Smooth muscle cell (in vitro differentiated cells): ENCODE measurements around the gene REPS1. TPM values are rescaled to one million over a fixed set of nuclear protein-coding genes. Genes with fewer than 3 reads are reported as not detected.
A peak's percentile ranks its signal among the peaks of the same experiment; 100 is the strongest.

ENCODE experiments used
- DNase-seq: peaks from one replicate; lab custom pipeline; 2025; ENCODE audit not compliant: unreplicated experiment; lab: John Stamatoyannopoulos, UW
- H2AFZ ChIP-seq: fragments of 200-600 bp; sonication (generic); 2 replicates; pipeline ENCODE4 v1.6.0; 2016; ENCODE audit warnings: antibody characterized with exemption, low read depth, mild to moderate bottlenecking
- H3F3A ChIP-seq: fragments of 200-600 bp; sonication (generic); 2 replicates; pipeline ENCODE4 v1.6.0; 2017; ENCODE audit warnings: antibody characterized with exemption, low read depth
- H3K27ac ChIP-seq: fragments of 200-600 bp; sonication (generic); 2 replicates; pipeline ENCODE4 v1.5.1; 2016; ENCODE audit warnings: low read depth, mild to moderate bottlenecking
- H3K27me3 ChIP-seq: fragments of 200-600 bp; sonication (generic); 2 replicates; pipeline ENCODE4 v1.6.1; 2016; ENCODE audit warnings: low read depth, mild to moderate bottlenecking
- H3K36me3 ChIP-seq: fragments of 200-600 bp; sonication (generic); 2 replicates; pipeline ENCODE4 v1.5.1; 2016; ENCODE audit warnings: low read depth
- H3K4me1 ChIP-seq: fragments of 200-600 bp; sonication (generic); 2 replicates; pipeline ENCODE4 v1.5.1; 2016; ENCODE audit warnings: low read depth
- H3K4me2 ChIP-seq: fragments of 200-600 bp; sonication (generic); 2 replicates; pipeline ENCODE4 v1.6.0; 2016; ENCODE audit warnings: mild to moderate bottlenecking
- H3K4me3 ChIP-seq: fragments of 200-600 bp; sonication (generic); 2 replicates; pipeline ENCODE4 v1.5.1; 2016; ENCODE audit warnings: mild to moderate bottlenecking
- H3K79me2 ChIP-seq: fragments of 200-600 bp; sonication (generic); 2 replicates; pipeline ENCODE4 v1.6.0; 2016; ENCODE audit warnings: low read depth, mild to moderate bottlenecking
- H3K9ac ChIP-seq: fragments of 200-600 bp; sonication (generic); 2 replicates; pipeline ENCODE4 v1.6.0; 2016; ENCODE audit warnings: low read depth
- H3K9me3 ChIP-seq: fragments of 200-600 bp; sonication (generic); replicated peaks from 2 replicates; pipeline ENCODE4 v1.5.1; 2016; ENCODE audit warnings: low read depth
- H4K20me1 ChIP-seq: fragments of 200-600 bp; sonication (generic); 2 replicates; pipeline ENCODE4 v1.6.0; 2016; ENCODE audit warnings: low read depth
- WGBS: methylation state at CpG from one replicate; pipeline ENCODE4 v1.1.7; 2016; ENCODE audit warnings: low lambda C conversion rate; 5-methylcytosine and 5-hydroxymethylcytosine counted together
- polyA plus RNA-seq: library from polyadenylated mRNA; unstranded; fragments of >200 nt; fragmentation: Nextera tagmentation; extraction: Ambion mirVana; gene quantifications from 2 replicates; pipeline ENCODE4 v1.2.1, GENCODE V29; 2016
- total RNA-seq: library from RNA; depleted of rRNA; stranded (reverse); fragments of >200 nt; gene quantifications from 2 replicates; pipeline ENCODE4 v1.2.3, GENCODE V29; 2014
- TF ChIP-seq, protein P1 (sequence below): fragments of 200-600 bp; sonication (generic); IDR thresholded peaks from 2 replicates; pipeline ENCODE4 v1.5.1; 2017; ENCODE audit warnings: borderline replicate concordance, mild to moderate bottlenecking, antibody characterized with exemption; ENCODE audit not compliant: insufficient read depth, poor library complexity, severe bottlenecking

The REPS1 gene
- total and polyA plus RNA-seq, 2 experiments from 2014 or later: 29.0 to 58.2 TPM

DNA sequence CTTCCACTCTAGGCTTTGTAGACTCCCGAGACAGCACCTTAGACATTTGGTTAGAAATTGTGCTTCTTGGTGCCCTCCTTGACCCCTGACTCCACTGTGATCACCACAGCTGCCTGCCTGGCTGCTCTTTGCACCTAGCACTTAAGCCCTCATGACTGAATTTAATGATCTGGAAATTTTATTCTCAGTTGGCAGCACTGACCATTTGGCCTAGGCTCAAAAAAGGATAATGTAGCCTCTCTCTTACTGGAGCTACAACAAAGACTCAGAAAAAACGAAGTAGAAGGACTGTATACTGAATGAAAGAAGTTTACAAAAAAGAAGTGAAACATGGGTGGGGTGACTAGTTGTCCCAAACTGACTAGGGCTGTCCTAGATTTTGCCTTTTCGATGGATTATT lies 29.2 kb upstream of the REPS1 start:
- Histone ChIP-seq H3K4me2 (no peak overlapping the region), H3K27me3 (no peaks in the 10 kb centered on the region), H3K4me3 (no peak overlapping the region), H2AFZ (no peak overlapping the region), H3K9me3 (no peaks in the 10 kb centered on the region), H3K79me2 (no peaks in the 10 kb centered on the region), H4K20me1 (no peaks in the 10 kb centered on the region), H3K27ac (no peak overlapping the region), H3K36me3 (no peaks in the 10 kb centered on the region), H3K4me1 (peaks cover 14% of the 10 kb centered on the region), H3F3A (no peaks in the 10 kb centered on the region), H3K9ac (no peak overlapping the region)
- 80% methylated on average over 3 of the region's 3 CpGs for WGBS
- no peak for DNase-seq
- TF ChIP-seq, protein P1, sequence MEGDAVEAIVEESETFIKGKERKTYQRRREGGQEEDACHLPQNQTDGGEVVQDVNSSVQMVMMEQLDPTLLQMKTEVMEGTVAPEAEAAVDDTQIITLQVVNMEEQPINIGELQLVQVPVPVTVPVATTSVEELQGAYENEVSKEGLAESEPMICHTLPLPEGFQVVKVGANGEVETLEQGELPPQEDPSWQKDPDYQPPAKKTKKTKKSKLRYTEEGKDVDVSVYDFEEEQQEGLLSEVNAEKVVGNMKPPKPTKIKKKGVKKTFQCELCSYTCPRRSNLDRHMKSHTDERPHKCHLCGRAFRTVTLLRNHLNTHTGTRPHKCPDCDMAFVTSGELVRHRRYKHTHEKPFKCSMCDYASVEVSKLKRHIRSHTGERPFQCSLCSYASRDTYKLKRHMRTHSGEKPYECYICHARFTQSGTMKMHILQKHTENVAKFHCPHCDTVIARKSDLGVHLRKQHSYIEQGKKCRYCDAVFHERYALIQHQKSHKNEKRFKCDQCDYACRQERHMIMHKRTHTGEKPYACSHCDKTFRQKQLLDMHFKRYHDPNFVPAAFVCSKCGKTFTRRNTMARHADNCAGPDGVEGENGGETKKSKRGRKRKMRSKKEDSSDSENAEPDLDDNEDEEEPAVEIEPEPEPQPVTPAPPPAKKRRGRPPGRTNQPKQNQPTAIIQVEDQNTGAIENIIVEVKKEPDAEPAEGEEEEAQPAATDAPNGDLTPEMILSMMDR: no peak

DNA sequence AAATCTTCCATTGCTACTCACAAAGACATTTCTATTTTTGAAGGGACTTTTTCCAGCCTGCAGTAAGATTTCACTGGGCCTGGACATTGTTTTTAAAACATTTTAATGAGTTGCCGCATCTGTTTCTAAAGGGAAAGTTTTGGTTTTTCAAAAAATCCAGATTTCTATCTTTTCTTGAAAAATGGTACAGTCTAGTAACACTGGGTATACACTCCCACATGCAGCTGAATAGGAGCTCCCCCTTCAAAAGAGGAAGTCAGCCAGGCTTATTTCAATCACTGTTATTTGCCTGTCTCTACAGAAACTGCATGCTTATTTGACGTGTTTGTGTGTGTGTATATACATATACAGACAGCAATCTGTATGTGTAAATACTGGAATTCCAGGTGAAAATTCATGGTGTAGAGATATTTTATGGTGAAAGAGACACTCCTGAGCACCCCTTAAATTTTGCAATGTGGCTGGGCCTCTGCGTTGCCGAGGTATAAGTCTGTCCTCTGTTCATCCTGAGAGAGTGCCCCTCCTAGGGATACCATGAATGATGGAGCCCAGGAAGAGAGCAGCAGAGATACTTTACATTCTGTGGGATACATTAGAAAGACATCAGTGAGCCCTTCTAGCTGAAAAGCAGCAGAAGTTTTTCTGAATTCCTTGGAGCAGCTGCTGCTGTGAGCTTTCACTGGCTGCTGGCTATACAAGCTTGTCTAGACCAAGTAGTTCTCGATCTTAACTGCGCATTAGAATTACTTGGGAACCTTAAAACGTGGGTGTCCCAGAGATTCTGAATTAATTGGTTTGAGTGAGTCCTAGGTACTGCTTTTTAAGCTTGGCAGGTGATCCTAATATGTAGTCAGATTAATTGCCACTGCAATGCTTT lies 28.5 kb upstream of the REPS1 start:
- TF ChIP-seq, protein P1: no peak
- H3F3A ChIP-seq: no peaks in the 10 kb centered on the region
- H4K20me1 ChIP-seq: no peaks in the 10 kb centered on the region
- no peak overlapping the region for H3K4me3 ChIP-seq
- H3K4me2 ChIP-seq: no peak overlapping the region
- H3K36me3 ChIP-seq: no peaks in the 10 kb centered on the region
- no peak overlapping the region for H3K9ac ChIP-seq
- H3K27me3 ChIP-seq: no peaks in the 10 kb centered on the region
- H3K79me2 ChIP-seq: no peaks in the 10 kb centered on the region
- 70% methylated on average over 7 of the region's 7 CpGs for WGBS
- DNase-seq: no peak
- no peak overlapping the region for H3K27ac ChIP-seq
- peaks cover 14% of the 10 kb centered on the region for H3K4me1 ChIP-seq
- no peaks in the 10 kb centered on the region for H3K9me3 ChIP-seq
- peak overlapping the region; percentile 81 for H2AFZ ChIP-seq

- no peak overlapping the region for H2AFZ ChIP-seq
- H4K20me1 ChIP-seq: no peaks in the 10 kb centered on the region
- no peak for DNase-seq
- H3K27ac ChIP-seq: no peak overlapping the region
- H3K4me1 ChIP-seq: peaks cover 14% of the 10 kb centered on the region
- H3K9me3 ChIP-seq: no peaks in the 10 kb centered on the region
- H3K79me2 ChIP-seq: no peaks in the 10 kb centered on the region
- H3K4me2 ChIP-seq: no peak overlapping the region
- TF ChIP-seq, protein P1: no peak
- H3K36me3 ChIP-seq: no peaks in the 10 kb centered on the region
- H3K4me3 ChIP-seq: no peak overlapping the region
- H3K27me3 ChIP-seq: no peaks in the 10 kb centered on the region
- no peaks in the 10 kb centered on the region for H3F3A ChIP-seq
- WGBS: 96% methylated on average over 3 of the region's 3 CpGs
- no peak overlapping the region for H3K9ac ChIP-seq
These were observed 26.9 kb upstream of the REPS1 start for GRCh38 chr6:139014945-139015344.

GRCh38 chr6:139013185-139013800 lies 25.2 kb upstream of the REPS1 start:
- TF ChIP-seq, protein P1: no peak
- Histone ChIP-seq H3K27ac (no peak overlapping the region), H2AFZ (no peak overlapping the region)

More at GRCh38 chr6:139013185-139013800, 25.2 kb upstream of the REPS1 start:
- H3K9me3 ChIP-seq: no peaks in the 10 kb centered on the region
- H3K4me3 ChIP-seq: no peak overlapping the region
- H3F3A ChIP-seq: no peaks in the 10 kb centered on the region
- H3K27me3 ChIP-seq: no peaks in the 10 kb centered on the region
- no peak overlapping the region for H3K9ac ChIP-seq
- no peak overlapping the region for H3K4me2 ChIP-seq
- WGBS: 93% methylated on average over 4 of the region's 4 CpGs
- no peaks in the 10 kb centered on the region for H3K36me3 ChIP-seq
- H4K20me1 ChIP-seq: no peaks in the 10 kb centered on the region
- H3K79me2 ChIP-seq: no peaks in the 10 kb centered on the region
- DNase-seq: no peak
- H3K4me1 ChIP-seq: peaks cover 14% of the 10 kb centered on the region
